GM19193 (cell line): ENCODE measurements around the gene DHX40.

Experiments
- POLR2A ChIP-seq: IDR thresholded peaks from 4 replicates; pipeline ENCODE4 v1.6.1; 2011; ENCODE audit not compliant: insufficient read depth, insufficient read length; ENCODE audit errors: extremely low read depth

The DHX40 gene

GRCh38 chr17:59620518-59621259 is 55.3 kb downstream of the DHX40 start:
- TF ChIP-seq POLR2A: no peak

DNA sequence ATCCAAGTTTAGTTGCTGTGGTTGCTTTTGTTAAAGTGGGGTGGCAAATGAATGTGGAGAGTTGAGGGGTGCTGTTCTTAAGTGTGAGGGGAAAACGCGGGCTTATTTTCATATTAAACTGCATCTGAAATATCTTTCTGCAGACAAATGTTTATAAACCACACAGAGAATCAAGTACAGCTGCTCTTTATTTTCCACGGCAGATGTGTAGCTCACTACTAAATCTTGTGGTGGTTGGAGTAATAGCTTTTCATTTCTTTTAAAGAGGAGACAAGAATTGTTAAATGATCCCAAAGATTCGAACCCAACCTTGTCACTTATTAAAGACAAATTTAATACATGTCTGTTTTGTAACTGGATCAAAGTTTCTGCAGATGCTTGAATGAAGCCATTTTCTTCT is 56.4 kb downstream of the DHX40 start:
- TF ChIP-seq POLR2A: no peak

DNA sequence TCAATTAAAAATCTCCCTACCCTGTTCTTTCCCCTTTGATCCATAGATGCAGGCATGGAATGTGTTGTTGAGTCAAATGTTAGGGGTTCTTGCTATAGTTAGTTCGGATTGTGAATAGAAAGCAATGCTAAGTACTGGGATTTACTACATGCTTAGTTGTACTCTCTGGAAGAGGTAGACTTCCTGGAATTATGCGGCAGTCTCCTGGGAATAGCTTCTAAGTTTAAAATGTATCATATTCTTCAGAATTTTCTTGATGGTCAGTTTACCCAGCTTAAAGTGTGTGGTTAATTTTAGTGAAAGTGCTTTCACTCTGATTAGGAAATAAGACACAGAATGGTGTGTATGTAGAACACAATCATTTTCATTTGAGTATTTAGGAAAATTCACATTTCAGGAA is 57.7 kb downstream of the DHX40 start:
- no peak for TF ChIP-seq POLR2A

GRCh38 chr17:59626756-59627155 is 61.3 kb downstream of the DHX40 start:
- no peak for TF ChIP-seq POLR2A

DNA sequence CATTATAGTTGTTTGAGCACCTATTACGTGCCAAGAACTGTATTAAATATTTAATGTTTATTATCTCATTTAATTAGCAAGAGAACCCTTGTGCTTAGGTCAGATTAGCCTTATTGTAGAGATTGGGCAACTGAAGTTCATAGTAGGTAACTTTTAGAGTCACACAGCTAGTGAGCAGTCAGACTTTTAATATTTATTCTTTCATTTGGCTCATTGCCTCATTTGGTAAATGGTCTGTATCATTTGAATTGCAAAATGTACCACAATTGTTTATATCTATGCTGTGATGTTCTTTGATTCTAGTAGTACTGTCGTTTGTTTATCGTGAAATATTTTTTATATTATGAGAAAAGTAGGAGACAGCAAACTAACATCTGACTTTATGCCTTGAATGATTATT is 61.9 kb downstream of the DHX40 start:
- no peak for TF ChIP-seq POLR2A

DNA sequence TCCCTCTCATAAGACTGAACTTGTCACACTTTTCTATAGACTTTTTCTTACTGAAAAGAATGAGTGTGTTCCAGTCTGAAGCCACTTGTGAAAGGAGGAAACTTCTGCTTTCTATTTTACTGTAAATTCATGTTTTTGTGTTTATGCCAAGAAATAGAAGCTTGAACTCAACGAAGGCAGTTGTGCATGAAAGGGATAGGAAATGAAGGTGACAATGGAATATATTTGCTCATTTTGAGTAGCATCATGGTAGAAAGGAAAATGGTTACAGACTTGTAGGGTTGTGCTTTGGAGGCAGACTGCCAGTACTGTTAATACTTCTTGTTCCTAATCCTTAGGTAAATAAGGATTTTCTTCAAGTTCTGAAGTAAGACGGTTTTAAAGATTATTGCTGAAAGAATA is 62.4 kb downstream of the DHX40 start:
- no peak for TF ChIP-seq POLR2A

GRCh38 chr17:59629174-59629573 is 63.8 kb downstream of the DHX40 start:
- TF ChIP-seq POLR2A: no peak

DNA sequence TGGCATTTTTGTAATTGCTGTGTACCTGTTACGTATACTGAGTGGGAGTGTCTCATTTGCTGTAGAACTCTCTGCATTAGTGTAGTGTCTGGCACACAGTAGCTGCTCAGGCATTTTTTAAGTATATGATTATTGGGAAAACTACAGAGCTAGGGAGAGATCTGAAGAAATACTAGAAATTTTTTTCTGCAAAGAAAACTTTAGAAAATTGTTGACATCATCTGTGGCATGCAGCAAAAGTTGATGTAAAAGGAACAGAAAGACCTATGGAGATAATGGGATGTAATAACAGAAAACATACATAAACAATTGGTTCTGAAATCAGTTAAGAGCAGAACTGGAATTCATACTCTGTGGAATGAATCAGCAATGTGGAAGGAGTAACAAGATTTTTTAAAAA is 65.9 kb downstream of the DHX40 start:
- no peak for TF ChIP-seq POLR2A

- no peak for TF ChIP-seq POLR2A
Observed at GRCh38 chr17:59632398-59632797, 67.0 kb downstream of the DHX40 start.

DNA sequence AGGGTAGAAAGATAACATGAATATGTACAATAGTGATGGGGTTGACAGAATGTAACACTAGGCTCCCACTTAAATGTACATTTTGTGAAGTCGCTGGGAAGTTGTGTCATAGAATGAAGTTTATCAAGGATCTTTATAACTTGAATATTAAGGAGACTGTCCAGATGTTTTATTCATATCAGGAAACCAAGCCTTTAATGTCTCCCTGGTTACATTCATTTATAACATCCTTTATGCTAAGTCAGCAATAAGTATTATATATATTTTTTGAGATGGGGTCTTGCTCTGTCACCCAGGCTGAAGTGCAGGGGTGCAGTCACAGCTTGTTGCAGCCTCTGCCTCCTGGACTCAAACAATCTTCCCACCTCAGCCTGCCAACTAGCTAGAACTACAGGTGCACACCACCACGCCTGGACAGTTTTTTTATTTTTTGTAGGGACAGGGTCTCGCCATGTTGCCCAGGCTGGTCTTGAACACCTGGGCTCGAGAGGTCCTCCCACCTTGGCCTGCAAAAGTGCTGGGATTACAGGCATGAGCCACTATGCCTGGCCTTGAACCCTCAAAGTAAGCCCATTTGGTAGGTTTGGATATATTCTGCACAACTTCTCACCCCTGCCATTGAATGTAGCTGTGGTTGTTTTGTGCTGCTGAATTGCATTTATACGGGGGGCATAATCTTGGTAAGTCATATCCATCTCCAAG is 68.4 kb downstream of the DHX40 start:
- no peak for TF ChIP-seq POLR2A

DNA sequence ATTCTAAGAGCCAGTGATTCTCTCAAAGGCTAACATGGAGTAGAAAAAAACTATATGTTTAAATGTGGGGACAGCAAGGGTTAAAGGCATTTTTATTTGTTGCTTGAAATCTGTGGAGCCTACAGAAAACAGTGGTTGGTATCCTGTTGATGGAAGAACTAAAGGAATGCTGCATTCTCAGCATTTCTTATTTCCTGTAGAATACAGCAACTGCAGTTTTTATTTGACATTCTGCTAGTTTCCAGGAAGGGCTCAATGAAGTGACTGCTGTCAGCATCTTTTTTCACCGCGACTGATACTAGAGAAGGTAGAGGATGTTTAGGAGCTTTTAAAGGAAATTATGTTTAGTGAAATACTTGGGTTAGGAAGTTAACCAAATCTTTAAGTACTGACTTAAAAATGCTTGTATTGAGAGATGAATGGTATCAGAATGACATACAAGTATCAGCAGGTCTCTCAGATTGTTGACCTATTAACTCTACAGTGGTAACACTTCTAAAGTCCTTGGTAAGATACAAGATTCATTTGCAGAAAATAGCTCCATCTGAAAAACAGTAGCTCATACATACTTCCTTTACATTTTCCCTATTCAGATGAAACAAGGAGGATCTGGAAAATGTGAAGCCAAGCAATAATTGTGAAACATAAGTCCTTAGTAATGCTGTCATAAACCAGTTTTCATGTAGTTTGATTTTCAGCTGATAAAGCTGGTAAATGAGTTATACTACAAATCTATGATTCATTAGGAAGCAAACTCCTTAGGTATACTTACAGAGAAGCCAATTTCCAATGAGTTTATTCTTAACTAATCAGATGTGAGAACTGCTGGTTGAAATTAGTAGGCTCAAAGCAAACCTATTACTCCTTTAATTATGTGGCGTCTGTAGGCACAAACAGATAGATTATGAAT is 69.5 kb downstream of the DHX40 start:
- no peak for TF ChIP-seq POLR2A

DNA sequence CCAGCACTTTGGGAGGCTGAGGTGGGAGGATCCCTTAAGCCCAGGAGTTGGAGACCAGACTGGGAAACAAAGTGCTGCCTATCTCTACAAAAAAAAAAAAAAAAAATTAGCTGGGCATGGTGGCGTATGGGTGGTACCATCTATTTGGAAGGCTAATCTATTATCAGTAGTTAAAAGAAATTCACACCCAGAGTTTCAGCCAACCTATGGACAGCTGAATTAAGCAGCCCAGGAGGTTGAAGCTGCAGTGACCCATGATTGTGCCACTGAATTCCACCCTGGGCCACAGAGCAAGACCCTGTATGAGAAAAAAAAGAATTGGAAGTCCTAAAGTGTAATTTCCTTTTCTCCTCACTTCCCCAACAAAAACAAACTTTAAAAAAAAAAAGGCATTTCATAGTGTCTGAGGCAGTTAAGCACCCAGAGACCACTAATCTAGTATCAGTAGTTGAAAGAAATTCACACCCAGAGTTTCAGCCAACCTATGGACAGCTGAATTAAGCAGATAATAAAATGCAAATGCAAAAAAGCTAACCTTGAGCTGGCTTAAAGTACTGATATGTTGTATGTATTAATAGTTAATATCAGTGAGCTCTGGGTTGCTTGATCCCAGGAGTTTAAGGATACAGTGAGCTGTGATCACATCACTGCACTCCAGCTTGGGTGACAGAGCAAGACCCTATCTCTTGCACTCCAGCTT is 72.4 kb downstream of the DHX40 start:
- TF ChIP-seq POLR2A: no peak

DNA sequence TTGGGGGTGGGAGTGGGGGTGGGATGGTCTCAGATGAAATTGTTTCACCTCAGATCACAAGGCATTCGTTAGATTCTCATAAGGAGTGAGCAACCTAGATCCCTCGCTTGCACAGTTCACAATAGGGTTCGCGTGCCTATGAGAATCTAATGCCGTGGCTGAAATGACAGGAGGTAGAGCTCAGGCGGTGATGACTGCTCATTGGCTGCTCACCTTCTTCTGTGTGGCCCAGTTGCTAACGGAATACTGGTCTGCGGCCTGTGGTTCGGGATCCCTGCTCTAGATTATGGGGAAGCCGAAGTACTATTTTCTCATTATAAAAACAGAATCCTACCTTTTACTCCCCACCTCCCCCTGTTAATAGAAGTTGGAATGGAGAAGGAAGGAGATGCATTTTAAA is 73.1 kb downstream of the DHX40 start:
- TF ChIP-seq POLR2A: no peak

DNA sequence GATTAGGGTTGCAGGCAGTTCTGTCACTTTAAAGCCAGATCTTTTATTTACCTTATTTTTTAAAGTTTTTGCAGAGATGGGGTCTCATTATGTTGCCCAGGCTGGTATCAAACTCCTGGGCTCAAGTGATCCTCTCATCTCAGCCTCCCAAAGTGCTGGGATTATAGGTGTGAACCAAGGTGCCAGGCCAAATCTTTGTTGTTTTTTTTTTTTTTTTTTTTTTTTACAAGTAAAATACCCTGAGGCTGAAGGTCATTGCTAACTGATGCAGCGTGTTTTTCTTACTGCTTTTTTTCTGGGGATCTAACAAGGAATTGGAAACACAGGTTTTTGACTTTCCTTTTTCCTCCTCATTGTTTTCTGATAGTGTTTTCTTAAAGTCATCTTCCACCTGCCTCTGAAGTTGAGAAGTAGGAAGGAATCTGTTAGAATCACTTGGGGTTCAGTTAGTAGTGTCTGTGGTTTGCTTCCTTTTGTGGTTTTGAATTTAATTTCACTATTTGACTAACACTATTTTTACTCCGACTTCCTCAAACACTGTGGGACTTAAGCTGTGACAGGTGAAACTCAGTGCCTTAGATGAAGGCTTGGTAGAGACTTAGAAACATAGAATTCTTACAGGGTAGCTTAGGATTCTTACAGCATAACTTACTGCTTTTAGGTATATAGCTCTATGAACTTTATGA is 76.5 kb downstream of the DHX40 start:
- no peak for TF ChIP-seq POLR2A
